ENCODE data around the gene AGR2.

DNA sequence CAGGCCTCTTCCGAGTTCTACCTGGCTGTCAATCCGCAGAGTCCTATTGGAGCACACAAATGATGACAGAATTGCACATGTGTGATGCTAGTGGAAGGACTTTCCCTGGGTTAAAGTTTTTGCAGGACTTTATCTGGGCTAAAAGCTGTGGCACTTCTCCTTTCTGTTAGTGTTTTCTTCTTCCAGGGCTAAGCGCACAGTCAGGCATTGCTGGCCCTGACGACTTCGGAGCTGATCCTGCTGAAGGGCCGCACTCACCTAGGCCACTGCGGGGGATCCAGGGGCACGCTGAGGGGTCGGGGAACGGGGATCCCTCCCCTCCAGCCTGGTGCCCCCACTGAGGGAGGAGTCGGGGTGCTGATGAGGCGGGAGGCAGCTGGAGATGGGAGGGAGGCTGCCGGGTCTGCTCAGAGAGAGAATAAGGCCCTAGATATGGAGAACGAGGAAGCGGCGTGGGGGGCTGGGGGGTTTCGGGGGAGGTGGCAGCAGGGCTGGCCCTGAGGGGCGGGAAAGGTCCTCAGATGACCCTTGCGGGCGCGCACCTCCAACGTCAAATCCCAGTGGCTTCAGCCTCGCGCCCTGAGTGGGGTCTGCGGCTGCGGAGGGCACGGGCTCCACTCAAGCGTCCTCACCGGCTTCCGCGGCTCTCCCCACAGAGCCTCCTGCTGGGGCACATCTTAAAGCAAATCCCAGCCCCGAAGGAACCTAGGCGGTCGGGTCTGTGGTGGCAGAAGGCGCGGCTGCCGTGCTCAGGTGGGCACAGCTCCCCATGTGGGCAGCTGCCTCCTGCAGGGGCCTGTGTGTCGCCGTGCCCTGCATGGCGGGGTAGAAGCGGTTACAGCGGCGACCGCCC lies 46.0 kb upstream of the AGR2 start:
- TF ChIP-seq, protein P1, sequence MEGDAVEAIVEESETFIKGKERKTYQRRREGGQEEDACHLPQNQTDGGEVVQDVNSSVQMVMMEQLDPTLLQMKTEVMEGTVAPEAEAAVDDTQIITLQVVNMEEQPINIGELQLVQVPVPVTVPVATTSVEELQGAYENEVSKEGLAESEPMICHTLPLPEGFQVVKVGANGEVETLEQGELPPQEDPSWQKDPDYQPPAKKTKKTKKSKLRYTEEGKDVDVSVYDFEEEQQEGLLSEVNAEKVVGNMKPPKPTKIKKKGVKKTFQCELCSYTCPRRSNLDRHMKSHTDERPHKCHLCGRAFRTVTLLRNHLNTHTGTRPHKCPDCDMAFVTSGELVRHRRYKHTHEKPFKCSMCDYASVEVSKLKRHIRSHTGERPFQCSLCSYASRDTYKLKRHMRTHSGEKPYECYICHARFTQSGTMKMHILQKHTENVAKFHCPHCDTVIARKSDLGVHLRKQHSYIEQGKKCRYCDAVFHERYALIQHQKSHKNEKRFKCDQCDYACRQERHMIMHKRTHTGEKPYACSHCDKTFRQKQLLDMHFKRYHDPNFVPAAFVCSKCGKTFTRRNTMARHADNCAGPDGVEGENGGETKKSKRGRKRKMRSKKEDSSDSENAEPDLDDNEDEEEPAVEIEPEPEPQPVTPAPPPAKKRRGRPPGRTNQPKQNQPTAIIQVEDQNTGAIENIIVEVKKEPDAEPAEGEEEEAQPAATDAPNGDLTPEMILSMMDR (IDR thresholded peaks at IDR 0.05) = no peak
- no peak for TF ChIP-seq POLR2A (IDR thresholded peaks at IDR 0.05; ENCODE audit: low read depth)
- TF ChIP-seq EP300 (IDR thresholded peaks at IDR 0.05) = no peak
- no peak for TF ChIP-seq POLR2AphosphoS5 (IDR thresholded peaks at IDR 0.05)

Measured in esophagus muscularis mucosa (tissue), 4 donors.